PC-9 (cell line): ENCODE measurements around the gene GJC1.

Source experiments
- EZH2 ChIP-seq: fragments of 200-600 bp; sonication (generic); IDR thresholded peaks from 2 replicates; pipeline ENCODE4 v1.8.0; 2017; ENCODE audit warnings: antibody characterized with exemption, low read depth
- TF ChIP-seq, protein P1 (sequence below): fragments of 200-600 bp; sonication (generic); conservative IDR thresholded peaks from 2 replicates; pipeline ENCODE4 v1.6.1; 2017; ENCODE audit warnings: mixed run types, antibody characterized with exemption, mild to moderate bottlenecking, moderate library complexity

DNA sequence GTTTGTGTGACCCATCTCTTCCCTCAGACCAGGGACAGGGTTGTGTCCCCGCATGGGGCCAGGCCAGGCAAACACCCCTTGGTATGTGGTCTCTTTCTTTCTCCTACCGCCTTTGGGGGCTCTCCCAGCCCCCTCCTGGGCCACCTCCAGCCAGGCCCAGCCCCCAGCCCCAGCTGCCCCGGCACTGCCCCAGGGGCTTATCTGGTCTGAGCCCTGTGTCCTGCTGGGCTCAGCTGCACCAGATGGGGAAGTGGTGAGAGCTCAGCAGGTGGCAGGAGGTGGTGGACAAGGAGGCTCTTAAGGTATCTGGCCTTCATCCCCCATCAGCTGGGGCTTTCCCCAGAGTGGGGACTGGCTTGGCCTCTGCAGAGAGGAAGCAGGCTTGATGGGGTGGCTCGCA lies 62.6 kb downstream of the GJC1 start:
- TF ChIP-seq, protein P1, sequence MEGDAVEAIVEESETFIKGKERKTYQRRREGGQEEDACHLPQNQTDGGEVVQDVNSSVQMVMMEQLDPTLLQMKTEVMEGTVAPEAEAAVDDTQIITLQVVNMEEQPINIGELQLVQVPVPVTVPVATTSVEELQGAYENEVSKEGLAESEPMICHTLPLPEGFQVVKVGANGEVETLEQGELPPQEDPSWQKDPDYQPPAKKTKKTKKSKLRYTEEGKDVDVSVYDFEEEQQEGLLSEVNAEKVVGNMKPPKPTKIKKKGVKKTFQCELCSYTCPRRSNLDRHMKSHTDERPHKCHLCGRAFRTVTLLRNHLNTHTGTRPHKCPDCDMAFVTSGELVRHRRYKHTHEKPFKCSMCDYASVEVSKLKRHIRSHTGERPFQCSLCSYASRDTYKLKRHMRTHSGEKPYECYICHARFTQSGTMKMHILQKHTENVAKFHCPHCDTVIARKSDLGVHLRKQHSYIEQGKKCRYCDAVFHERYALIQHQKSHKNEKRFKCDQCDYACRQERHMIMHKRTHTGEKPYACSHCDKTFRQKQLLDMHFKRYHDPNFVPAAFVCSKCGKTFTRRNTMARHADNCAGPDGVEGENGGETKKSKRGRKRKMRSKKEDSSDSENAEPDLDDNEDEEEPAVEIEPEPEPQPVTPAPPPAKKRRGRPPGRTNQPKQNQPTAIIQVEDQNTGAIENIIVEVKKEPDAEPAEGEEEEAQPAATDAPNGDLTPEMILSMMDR: no peak
- no peak for TF ChIP-seq EZH2
